ENCODE data around the gene FKRP.

DNA sequence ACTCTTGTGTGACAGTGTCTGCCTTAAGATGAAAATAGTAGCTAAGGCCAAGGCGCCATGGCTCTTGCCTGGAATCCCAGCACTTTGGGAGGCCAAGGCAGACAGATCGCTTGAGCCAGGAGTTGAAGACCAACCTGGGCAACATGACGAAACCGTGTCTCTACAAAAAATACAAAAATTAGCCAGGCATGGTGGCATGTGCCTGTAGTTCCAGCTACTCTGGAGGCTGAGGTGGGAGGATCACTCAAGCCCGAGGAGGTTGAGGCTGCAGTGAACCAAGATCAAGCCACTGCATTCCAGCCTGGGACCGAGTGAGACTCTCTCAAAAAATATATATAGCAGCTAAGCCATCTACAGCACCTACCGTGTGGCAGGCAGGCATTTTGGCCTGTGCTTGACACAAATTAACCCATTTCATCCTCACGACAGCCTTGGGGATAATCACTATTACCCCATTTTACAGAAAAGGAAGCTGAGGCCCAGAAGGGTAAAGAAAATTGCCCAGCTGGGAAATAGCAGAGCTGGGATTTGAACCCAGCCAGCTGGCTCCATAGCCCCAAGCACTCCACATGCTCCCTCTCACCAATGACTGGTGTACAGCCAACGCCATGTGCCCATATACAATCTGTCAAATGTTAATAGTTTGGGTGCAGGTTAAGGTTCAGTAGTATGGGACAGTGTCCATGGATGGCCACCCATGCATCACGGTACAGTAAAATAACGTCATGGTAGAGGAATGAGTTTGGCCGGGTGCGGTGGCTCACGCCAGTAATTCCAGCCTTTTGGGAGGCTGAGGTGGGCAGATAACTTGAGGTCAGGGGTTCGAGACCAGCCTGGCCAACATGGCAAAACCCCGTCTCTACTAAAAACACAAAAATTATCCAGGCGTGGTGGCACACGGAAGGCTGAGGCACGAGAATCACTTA, 39.5 kb downstream of the FKRP start:
- TF ChIP-seq, protein P1, sequence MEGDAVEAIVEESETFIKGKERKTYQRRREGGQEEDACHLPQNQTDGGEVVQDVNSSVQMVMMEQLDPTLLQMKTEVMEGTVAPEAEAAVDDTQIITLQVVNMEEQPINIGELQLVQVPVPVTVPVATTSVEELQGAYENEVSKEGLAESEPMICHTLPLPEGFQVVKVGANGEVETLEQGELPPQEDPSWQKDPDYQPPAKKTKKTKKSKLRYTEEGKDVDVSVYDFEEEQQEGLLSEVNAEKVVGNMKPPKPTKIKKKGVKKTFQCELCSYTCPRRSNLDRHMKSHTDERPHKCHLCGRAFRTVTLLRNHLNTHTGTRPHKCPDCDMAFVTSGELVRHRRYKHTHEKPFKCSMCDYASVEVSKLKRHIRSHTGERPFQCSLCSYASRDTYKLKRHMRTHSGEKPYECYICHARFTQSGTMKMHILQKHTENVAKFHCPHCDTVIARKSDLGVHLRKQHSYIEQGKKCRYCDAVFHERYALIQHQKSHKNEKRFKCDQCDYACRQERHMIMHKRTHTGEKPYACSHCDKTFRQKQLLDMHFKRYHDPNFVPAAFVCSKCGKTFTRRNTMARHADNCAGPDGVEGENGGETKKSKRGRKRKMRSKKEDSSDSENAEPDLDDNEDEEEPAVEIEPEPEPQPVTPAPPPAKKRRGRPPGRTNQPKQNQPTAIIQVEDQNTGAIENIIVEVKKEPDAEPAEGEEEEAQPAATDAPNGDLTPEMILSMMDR (IDR thresholded peaks at IDR 0.05), result no peak
- TF ChIP-seq POLR2A (IDR thresholded peaks at IDR 0.05), result no peak

All from heart left ventricle (tissue), 13 donors.